Activated T-cell treated with anti-CD3 and anti-CD28 coated beads, Interleukin-2, amount 50 U/mL, for 24 hours (primary cell): Measurements from ENCODE around the gene PARP15.
"Not testable (repeated sequence)": the region's sequence is repeated elsewhere in the genome, so short reads cannot be mapped to it uniquely, and the experiment has no call there.

Experiments used
- DNase-seq: peaks from one replicate; pipeline ENCODE4 v3.0.0-alpha.2; 2020
- H3K27ac Mint-ChIP-seq: 2 replicates; pipeline ENCODE4 v1.8.0; 2020; ENCODE audit warnings: mild to moderate bottlenecking, mixed read lengths
- H3K27me3 Mint-ChIP-seq: 2 replicates; pipeline ENCODE4 v1.8.0; 2020; ENCODE audit warnings: mixed read lengths
- H3K36me3 Mint-ChIP-seq: 2 replicates; pipeline ENCODE4 v1.8.0; 2020; ENCODE audit warnings: low read depth, mixed read lengths
- H3K4me1 Mint-ChIP-seq: 2 replicates; pipeline ENCODE4 v1.8.0; 2020; ENCODE audit warnings: low read depth, mixed read lengths
- H3K4me3 Mint-ChIP-seq: 2 replicates; pipeline ENCODE4 v1.8.0; 2020; ENCODE audit warnings: mild to moderate bottlenecking, moderate library complexity, mixed read lengths
- H3K9me3 Mint-ChIP-seq: 2 replicates; pipeline ENCODE4 v1.8.0; 2020; ENCODE audit warnings: mixed read lengths

Gene PARP15

GRCh38 chr3:122651962-122652361 is 74.5 kb downstream of the PARP15 start:
- not testable (repeated sequence) for DNase-seq, H3K27me3 Mint-ChIP-seq, H3K9me3 Mint-ChIP-seq, H3K4me1 Mint-ChIP-seq, H3K36me3 Mint-ChIP-seq, H3K4me3 Mint-ChIP-seq, H3K27ac Mint-ChIP-seq

DNA sequence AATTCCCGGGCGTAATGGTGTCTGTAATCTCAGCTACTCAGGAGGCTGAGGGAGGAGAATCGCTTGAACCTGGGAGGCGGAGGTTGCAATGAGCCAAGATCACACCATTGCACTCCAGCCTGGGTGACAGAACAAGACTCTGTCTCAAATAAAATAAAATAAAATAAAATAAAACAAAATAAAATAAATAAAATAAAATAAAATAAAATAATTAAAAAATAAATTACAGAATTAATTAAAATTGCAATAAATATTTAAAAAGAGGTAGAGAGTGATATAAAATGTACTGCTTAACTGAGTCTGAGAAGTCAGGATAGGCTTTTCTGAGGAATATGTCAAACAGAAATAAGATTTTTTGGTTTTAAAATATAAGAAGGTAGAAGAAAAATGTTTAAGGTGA is 80.9 kb downstream of the PARP15 start:
- not testable (repeated sequence) for H3K27ac Mint-ChIP-seq, H3K4me3 Mint-ChIP-seq, H3K36me3 Mint-ChIP-seq, DNase-seq, H3K27me3 Mint-ChIP-seq, H3K9me3 Mint-ChIP-seq
- H3K4me1 Mint-ChIP-seq, result peaks cover 10% of the 10 kb centered on the region

GRCh38 chr3:122660297-122660974 is 83.0 kb downstream of the PARP15 start:
- Mint-ChIP-seq H3K27me3 (peaks cover 7% of the 10 kb centered on the region), H3K9me3 (peaks cover 7% of the 10 kb centered on the region), H3K4me3 (no peak overlapping the region)

GRCh38 chr3:122661633-122662032 is 84.2 kb downstream of the PARP15 start:
- peaks cover 7% of the 10 kb centered on the region for H3K9me3 Mint-ChIP-seq
- peaks cover 10% of the 10 kb centered on the region for H3K4me1 Mint-ChIP-seq
- no peaks in the 10 kb centered on the region for H3K36me3 Mint-ChIP-seq
- no peak for DNase-seq
- peaks cover 7% of the 10 kb centered on the region for H3K27me3 Mint-ChIP-seq
- no peak overlapping the region for H3K27ac Mint-ChIP-seq
- no peak overlapping the region for H3K4me3 Mint-ChIP-seq

More at GRCh38 chr3:122660297-122660974, 83.0 kb downstream of the PARP15 start:
- Mint-ChIP-seq H3K27ac (no peak overlapping the region), H3K36me3 (no peaks in the 10 kb centered on the region), H3K4me1 (peaks cover 10% of the 10 kb centered on the region)
- no peak for DNase-seq

GRCh38 chr3:122662505-122662904 is 85.1 kb downstream of the PARP15 start:
- peaks cover 10% of the 10 kb centered on the region for H3K4me1 Mint-ChIP-seq

GRCh38 chr3:122665226-122665786 is 87.9 kb downstream of the PARP15 start:
- H3K9me3 Mint-ChIP-seq, result peaks cover 7% of the 10 kb centered on the region
- H3K27ac Mint-ChIP-seq, result no peak overlapping the region
- peaks cover 9% of the 10 kb centered on the region for H3K27me3 Mint-ChIP-seq
- no peaks in the 10 kb centered on the region for H3K36me3 Mint-ChIP-seq
- peaks cover 26% of the 10 kb centered on the region for H3K4me1 Mint-ChIP-seq
- DNase-seq, result no peak
- no peak overlapping the region for H3K4me3 Mint-ChIP-seq

More at GRCh38 chr3:122662505-122662904, 85.1 kb downstream of the PARP15 start:
- Mint-ChIP-seq H3K27ac (no peak overlapping the region), H3K27me3 (peaks cover 4% of the 10 kb centered on the region), H3K9me3 (peaks cover 7% of the 10 kb centered on the region), H3K36me3 (no peaks in the 10 kb centered on the region), H3K4me3 (no peak overlapping the region)
- DNase-seq, result no peak

GRCh38 chr3:122665881-122666280 is 88.4 kb downstream of the PARP15 start:
- no peak for DNase-seq
- no peak overlapping the region for H3K27ac Mint-ChIP-seq
- peaks cover 4% of the 10 kb centered on the region for H3K9me3 Mint-ChIP-seq
- peaks cover 26% of the 10 kb centered on the region for H3K4me1 Mint-ChIP-seq
- H3K36me3 Mint-ChIP-seq, result no peaks in the 10 kb centered on the region
- peaks cover 9% of the 10 kb centered on the region for H3K27me3 Mint-ChIP-seq
- H3K4me3 Mint-ChIP-seq, result no peak overlapping the region

DNA sequence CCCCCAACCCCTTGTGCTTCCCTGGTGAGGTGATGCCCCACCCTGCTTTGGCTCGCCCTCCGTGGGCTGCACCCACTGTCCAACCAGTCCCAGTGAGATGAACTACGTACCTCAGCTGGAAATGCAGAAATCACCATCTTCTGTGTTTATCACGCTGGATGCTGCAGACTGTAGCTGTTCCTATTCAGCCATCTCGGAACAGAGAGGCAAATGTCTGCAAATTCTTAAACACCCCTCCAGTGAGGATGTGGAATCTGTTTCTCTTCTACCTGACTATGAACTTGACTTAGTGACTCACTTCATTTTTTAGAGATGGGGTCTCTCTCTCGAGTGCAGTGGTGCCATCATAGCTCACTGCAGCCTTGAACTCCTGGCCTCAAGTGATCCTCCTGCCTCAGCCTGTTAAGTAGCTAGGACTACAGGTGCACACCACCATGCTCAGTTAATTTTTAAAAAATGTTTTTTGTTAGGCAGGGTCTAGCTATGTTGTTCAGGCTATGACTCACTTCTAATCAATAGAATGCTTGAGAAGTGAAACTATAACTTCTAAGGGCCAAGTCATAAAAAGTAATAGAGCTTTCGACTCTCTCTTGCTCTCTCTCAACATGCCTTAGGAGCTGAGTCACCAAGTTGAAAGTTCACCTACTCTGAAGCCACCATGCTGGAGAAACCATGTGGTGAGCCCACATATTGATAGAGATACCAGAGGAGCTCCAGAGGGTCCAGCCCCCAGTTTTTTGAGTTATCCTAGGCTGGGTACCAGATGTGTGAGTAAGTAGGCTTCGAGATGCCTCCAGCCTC is 91.7 kb downstream of the PARP15 start:
- Mint-ChIP-seq H3K27ac (peak overlapping the region; percentile 87), H3K4me3 (peak overlapping the region; percentile 23), H3K9me3 (no peaks in the 10 kb centered on the region), H3K4me1 (peaks cover 16% of the 10 kb centered on the region), H3K27me3 (peaks cover 5% of the 10 kb centered on the region), H3K36me3 (no peaks in the 10 kb centered on the region)
- DNase-seq, result no peak

- Mint-ChIP-seq H3K4me1 (peaks cover 19% of the 10 kb centered on the region), H3K27ac (no peak overlapping the region), H3K36me3 (no peaks in the 10 kb centered on the region), H3K9me3 (no peaks in the 10 kb centered on the region), H3K27me3 (peaks cover 5% of the 10 kb centered on the region), H3K4me3 (no peak overlapping the region)
- no peak for DNase-seq
These were observed 94.1 kb downstream of the PARP15 start for GRCh38 chr3:122671553-122671952.

GRCh38 chr3:122674339-122674738 is 96.9 kb downstream of the PARP15 start:
- H3K27ac Mint-ChIP-seq, result no peak overlapping the region
- no peak for DNase-seq
- H3K4me1 Mint-ChIP-seq, result peaks cover 25% of the 10 kb centered on the region
- no peaks in the 10 kb centered on the region for H3K27me3 Mint-ChIP-seq
- no peaks in the 10 kb centered on the region for H3K36me3 Mint-ChIP-seq
- H3K9me3 Mint-ChIP-seq, result no peaks in the 10 kb centered on the region
- no peak overlapping the region for H3K4me3 Mint-ChIP-seq

GRCh38 chr3:122676759-122677158 is 99.3 kb downstream of the PARP15 start:
- Mint-ChIP-seq H3K27ac (no peak overlapping the region), H3K4me3 (no peak overlapping the region), H3K27me3 (no peaks in the 10 kb centered on the region), H3K9me3 (no peaks in the 10 kb centered on the region), H3K36me3 (peaks cover 14% of the 10 kb centered on the region), H3K4me1 (peaks cover 35% of the 10 kb centered on the region)
- no peak for DNase-seq

GRCh38 chr3:122677216-122677615 is 99.8 kb downstream of the PARP15 start:
- no peaks in the 10 kb centered on the region for H3K9me3 Mint-ChIP-seq
- no peaks in the 10 kb centered on the region for H3K27me3 Mint-ChIP-seq
- no peak overlapping the region for H3K4me3 Mint-ChIP-seq
- DNase-seq, result no peak
- H3K4me1 Mint-ChIP-seq, result peaks cover 40% of the 10 kb centered on the region
- no peak overlapping the region for H3K27ac Mint-ChIP-seq
- H3K36me3 Mint-ChIP-seq, result peaks cover 14% of the 10 kb centered on the region

DNA sequence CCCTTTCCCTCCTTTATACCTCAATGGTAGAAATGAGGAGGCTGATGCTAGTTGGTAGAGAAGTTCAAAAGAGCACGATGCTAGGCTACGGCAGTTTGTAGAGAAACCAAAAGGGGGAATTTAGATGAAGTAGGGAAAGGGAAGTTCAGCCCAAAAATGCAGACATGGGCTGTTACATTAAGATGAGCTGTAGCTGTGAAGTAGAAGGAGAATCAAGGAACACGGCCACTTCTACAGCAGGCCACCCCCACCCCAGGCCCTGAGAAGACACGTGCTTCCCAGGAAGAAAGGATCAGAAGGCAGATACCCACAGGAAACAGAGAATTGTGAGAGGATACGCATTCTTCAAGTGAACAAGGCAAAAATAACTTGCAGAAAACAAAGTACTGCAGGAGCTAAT is 101.1 kb downstream of the PARP15 start:
- H3K27me3 Mint-ChIP-seq, result no peaks in the 10 kb centered on the region
- peaks cover 53% of the 10 kb centered on the region for H3K4me1 Mint-ChIP-seq
- H3K9me3 Mint-ChIP-seq, result no peaks in the 10 kb centered on the region
- H3K4me3 Mint-ChIP-seq, result no peak overlapping the region
- H3K27ac Mint-ChIP-seq, result peak overlapping the region; percentile 23
- H3K36me3 Mint-ChIP-seq, result peaks cover 14% of the 10 kb centered on the region
- no peak for DNase-seq

- H3K27me3 Mint-ChIP-seq, result no peaks in the 10 kb centered on the region
- H3K36me3 Mint-ChIP-seq, result peaks cover 15% of the 10 kb centered on the region
- DNase-seq, result peak; percentile 81
- no peaks in the 10 kb centered on the region for H3K9me3 Mint-ChIP-seq
- peak overlapping the region; percentile 99 for H3K27ac Mint-ChIP-seq
- peaks cover 58% of the 10 kb centered on the region for H3K4me1 Mint-ChIP-seq
- peak overlapping the region; percentile 90 for H3K4me3 Mint-ChIP-seq
These were observed 101.8 kb downstream of the PARP15 start for GRCh38 chr3:122679085-122679881.
